K562 treated with DMSO at 1 percent for 24 hours (cell line): ENCODE data around the gene GLOD5. TPM values are rescaled to one million over a fixed set of nuclear protein-coding genes. Genes with fewer than 3 reads are reported as not detected.

Experiments used
- total RNA-seq: library from RNA; unstranded; fragments of 300-600 nt; gene quantifications from 2 replicates; pipeline ENCODE4 v1.2.3, GENCODE V29; 2022; ENCODE audit warnings: low read depth; ENCODE audit not compliant: insufficient read depth

Gene GLOD5
- 4.7 and 5.4 TPM in 2 replicates for total RNA-seq

GRCh38 chrX:48761674-48762471, at the start of gene GLOD5:
GLOD5 (plus strand) TSS chrX:48761747; CDS start chrX:48761791, 44 bp downstream.

GRCh38 chrX:48786341-48786800, 24.8 kb downstream of the GLOD5 start, which contains the start of gene GATA1:
GATA1 (plus strand) TSS chrX:48786590; CDS start chrX:48791110, 4,520 bp downstream.

DNA sequence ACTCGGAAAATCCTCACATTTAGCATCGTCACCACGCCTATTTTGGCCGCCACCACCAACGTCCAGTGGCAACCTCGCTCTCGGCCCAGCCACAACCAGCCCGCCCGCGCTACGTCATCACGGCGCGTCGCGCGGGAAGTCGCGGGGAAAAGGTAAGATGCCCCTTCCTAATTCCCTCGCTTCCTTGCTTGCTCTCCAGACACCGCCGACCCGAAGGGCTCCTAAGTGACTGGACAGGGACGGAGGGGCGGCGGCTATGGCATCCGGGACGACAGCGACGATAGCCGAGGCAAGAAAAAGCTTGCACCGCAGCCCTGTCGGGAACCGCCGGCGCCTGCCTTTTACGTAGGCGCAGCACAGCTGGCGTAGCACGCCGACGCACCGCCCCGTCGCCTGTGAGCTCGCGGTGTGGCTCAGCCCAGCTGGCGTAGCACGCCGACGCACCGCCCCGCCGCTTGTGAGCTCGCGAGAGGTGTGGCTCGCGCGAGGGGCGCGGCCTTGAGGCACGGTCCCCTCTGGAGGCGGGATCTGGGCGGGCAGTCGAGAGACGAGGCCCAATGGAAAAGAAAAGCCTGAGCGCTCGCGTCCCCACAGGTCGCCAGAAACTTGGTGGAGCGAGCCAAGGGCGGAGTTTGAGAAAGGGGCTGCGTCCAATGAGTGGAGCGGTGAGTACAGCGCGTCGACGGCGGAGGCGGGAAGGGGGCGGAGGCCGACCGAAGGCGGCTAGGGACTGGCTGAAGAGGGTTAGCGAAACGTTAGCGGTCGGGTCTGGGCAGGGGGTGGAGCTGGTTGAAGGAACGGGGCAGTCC, 39.9 kb downstream of the GLOD5 start, which contains the start of gene HDAC6:
TSS of gene HDAC6 (plus strand) at position 788 of the 809 bp plus-strand sequence. CDS start 626 bp downstream, outside the sequence.

Other genes starting within 250 kb of the GLOD5 start
- gene EBP, start 239.9 kb upstream of the GLOD5 start, total RNA-seq, result 236 and 255 TPM in 2 replicates
- gene TBC1D25, start 222.0 kb upstream of the GLOD5 start, total RNA-seq, result 11.5 and 12.9 TPM in 2 replicates
- gene RBM3, start 187.3 kb upstream of the GLOD5 start, total RNA-seq, result 60.6 and 67.0 TPM in 2 replicates
- 93.9 and 94.4 TPM in 2 replicates for gene WDR13, start 164.3 kb upstream of the GLOD5 start, total RNA-seq
- gene WAS, start 77.9 kb upstream of the GLOD5 start, total RNA-seq, result 20.6 and 24.7 TPM in 2 replicates
- 39.3 and 40.4 TPM in 2 replicates for gene SUV39H1, start 65.0 kb upstream of the GLOD5 start, total RNA-seq
- 119 and 140 TPM in 2 replicates for gene GATA1, start 24.8 kb downstream of the GLOD5 start, total RNA-seq
- 86.8 and 94.8 TPM in 2 replicates for gene HDAC6, start 40.3 kb downstream of the GLOD5 start, total RNA-seq
- gene ERAS, start 64.8 kb downstream of the GLOD5 start, total RNA-seq, result 0.47 TPM in 1 of 2 replicates, not detected in the other
- 0.83 and 1.0 TPM in 2 replicates for gene PCSK1N, start 73.9 kb downstream of the GLOD5 start, total RNA-seq
- 291 and 301 TPM in 2 replicates for gene TIMM17B, start 136.0 kb downstream of the GLOD5 start, total RNA-seq
- 255 and 262 TPM in 2 replicates for gene PQBP1, start 136.2 kb downstream of the GLOD5 start, total RNA-seq
- 46.8 and 64.8 TPM in 2 replicates for gene SLC35A2, start 149.9 kb downstream of the GLOD5 start, total RNA-seq
- 235 and 254 TPM in 2 replicates for gene PIM2, start 157.3 kb downstream of the GLOD5 start, total RNA-seq
- gene OTUD5, start 195.9 kb downstream of the GLOD5 start, total RNA-seq, result 98.8 and 105 TPM in 2 replicates
- 4.6 and 5.6 TPM in 2 replicates for gene KCND1, start 210.1 kb downstream of the GLOD5 start, total RNA-seq
- 36.8 and 37.5 TPM in 2 replicates for gene GRIPAP1, start 240.5 kb downstream of the GLOD5 start, total RNA-seq